Stomach (tissue), 9 donors: Measurements from ENCODE around the gene COX18. TPM values are rescaled to one million over a fixed set of nuclear protein-coding genes. Genes with fewer than 3 reads are reported as not detected.

ENCODE experiments used
- DNase-seq, 2 donors: peaks; one replicate each; pipeline versions ENCODE4 v3.0.0 to v3.0.0-alpha.2; 2013 to 2019
- H3K27ac ChIP-seq, 5 donors: fragments of 200-600 bp in 4 of 5; sonication (generic) in 4 of 5; one replicate each; pipeline ENCODE4 v1.5.1; 2013 to 2019; ENCODE audit warnings: mild to moderate bottlenecking in 1 of 5, moderate library complexity in 1 of 5
- H3K27me3 ChIP-seq, 3 donors: fragments of 200-600 bp; sonication (generic); one replicate each; pipeline ENCODE4 v1.5.1; 2017 to 2019; ENCODE audit warnings: mixed run types in 1 of 3
- H3K36me3 ChIP-seq, 4 donors: fragments of 200-600 bp; sonication (generic); 1 replicate in 3 of 4; 2 replicates in 1 of 4; pipeline ENCODE4 v1.5.1; 2016 to 2019
- H3K4me1 ChIP-seq, 4 donors: fragments of 200-600 bp; sonication (generic); one replicate each; pipeline ENCODE4 v1.5.1; 2016 to 2019
- H3K4me3 ChIP-seq, 4 donors: fragments of 200-600 bp; sonication (generic) in 3 of 4; one replicate each; pipeline ENCODE4 v1.5.1; 2016 to 2019; ENCODE audit warnings: mild to moderate bottlenecking in 1 of 4
- H3K9me3 ChIP-seq, 4 donors: fragments of 200-600 bp; sonication (generic); one replicate each; pipeline ENCODE4 v1.5.1; 2016 to 2019
- EP300 ChIP-seq: sonication (generic); formaldehyde crosslinking; IDR thresholded peaks from one replicate; pipeline ENCODE4 v1.6.1; 2017; ENCODE audit warnings: antibody characterized with exemption
- POLR2A ChIP-seq, 4 donors: fragments of 450-650 bp; IDR thresholded peaks; one replicate each; pipeline ENCODE4 v1.6.1; 2016; ENCODE audit warnings: antibody characterized with exemption in 4 of 4, control low read depth in 2 of 4, mild to moderate bottlenecking in 1 of 4, moderate library complexity in 1 of 4
- POLR2AphosphoS5 ChIP-seq, 3 donors: sonication (generic); formaldehyde crosslinking; IDR thresholded peaks; one replicate each; pipeline ENCODE4 v1.6.1; 2016; ENCODE audit warnings: antibody characterized with exemption in 3 of 3
- WGBS, 5 donors: extraction: QIAGEN DNeasy Blood & Tissue Kit in 3 of 5; methylation state at CpG; one replicate each; pipeline versions ENCODE4 v1.1.5 to v1.1.7; 2013 to 2018; 5-methylcytosine and 5-hydroxymethylcytosine counted together
- intact Hi-C: fragments of 100-400 bp; cut with DNase I; formaldehyde crosslinking; loops from one replicate; pipeline ENCODE4 v1.15.1; 2023; ENCODE audit warnings: low total_unique reads
- polyA plus RNA-seq, 3 donors: library from polyadenylated mRNA; stranded (reverse); fragments of 200-250 nt; gene quantifications; one replicate each; pipeline ENCODE4 v1.2.3, GENCODE V29; 2013
- small RNA-seq, 4 donors: library from RNA; depleted of rRNA; stranded (forward); fragments of <200 nt; gene quantifications; one replicate each; pipeline ENCODE3, GENCODE V24; 2016
- total RNA-seq, 5 donors: library from RNA; depleted of rRNA; stranded (reverse); fragments of >200 nt; gene quantifications; one replicate each; pipeline versions ENCODE4 v1.1.0 to v1.2.3, GENCODE V29; 2014 to 2016
- TF ChIP-seq, protein P1 (sequence below), 7 experiments: fragments of 450-650 bp in 4 of 7; fragments of 200-600 bp in 3 of 7; sonication (generic) in 3 of 7; IDR thresholded peaks; one replicate each; pipeline ENCODE4 v1.5.1; 2016 to 2019; ENCODE audit warnings: antibody characterized with exemption in 7 of 7, control low read depth in 2 of 7, mild to moderate bottlenecking in 1 of 7
- donor health status: healthy with polysubstance abuse.
- donor health status: Bipolar disorder and iron deficiency.
- donor health status: healthy.

COX18 gene
- total and polyA plus RNA-seq, 8 donors, result 2.3 to 26.8 (median 8.0) TPM

DNA sequence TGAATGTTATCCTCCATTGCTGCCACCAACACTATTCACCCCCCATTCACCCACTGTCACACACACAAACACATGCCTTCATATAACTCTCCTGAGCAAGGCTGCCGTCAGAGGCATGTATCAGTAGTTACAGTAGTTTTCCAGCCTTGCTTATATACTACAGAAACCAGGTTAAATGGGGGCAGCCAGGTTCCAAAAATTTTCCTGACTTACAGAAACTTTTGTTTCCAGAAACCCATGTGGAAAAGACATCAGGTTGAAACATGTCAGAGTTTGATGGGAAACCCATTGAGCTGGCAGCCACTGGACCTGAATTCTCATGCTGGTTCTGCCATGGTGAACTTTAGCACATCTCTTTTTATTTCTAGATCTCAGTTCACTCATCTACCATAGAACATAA lies 64.0 kb downstream of the COX18 start:
- H3K36me3 ChIP-seq, result no peaks in the 10 kb centered on the region
- no peaks in the 10 kb centered on the region for H3K27me3 ChIP-seq
- no peak overlapping the region for H3K27ac ChIP-seq
- no peak for DNase-seq
- 63 to 82% (median 71%) methylated on average over 1 of the region's 1 CpG for WGBS, 5 donors
- H3K9me3 ChIP-seq, result no peaks in the 10 kb centered on the region
- intact Hi-C loops, result no loop called here
- H3K4me3 ChIP-seq, result no peak overlapping the region
- H3K4me1 ChIP-seq, result no peaks in the 10 kb centered on the region
- TF ChIP-seq POLR2A (IDR thresholded peaks at IDR 0.05) (no peak), EP300 (no peak), POLR2AphosphoS5 (IDR thresholded peaks at IDR 0.05) (no peak)
- TF ChIP-seq, protein P1, sequence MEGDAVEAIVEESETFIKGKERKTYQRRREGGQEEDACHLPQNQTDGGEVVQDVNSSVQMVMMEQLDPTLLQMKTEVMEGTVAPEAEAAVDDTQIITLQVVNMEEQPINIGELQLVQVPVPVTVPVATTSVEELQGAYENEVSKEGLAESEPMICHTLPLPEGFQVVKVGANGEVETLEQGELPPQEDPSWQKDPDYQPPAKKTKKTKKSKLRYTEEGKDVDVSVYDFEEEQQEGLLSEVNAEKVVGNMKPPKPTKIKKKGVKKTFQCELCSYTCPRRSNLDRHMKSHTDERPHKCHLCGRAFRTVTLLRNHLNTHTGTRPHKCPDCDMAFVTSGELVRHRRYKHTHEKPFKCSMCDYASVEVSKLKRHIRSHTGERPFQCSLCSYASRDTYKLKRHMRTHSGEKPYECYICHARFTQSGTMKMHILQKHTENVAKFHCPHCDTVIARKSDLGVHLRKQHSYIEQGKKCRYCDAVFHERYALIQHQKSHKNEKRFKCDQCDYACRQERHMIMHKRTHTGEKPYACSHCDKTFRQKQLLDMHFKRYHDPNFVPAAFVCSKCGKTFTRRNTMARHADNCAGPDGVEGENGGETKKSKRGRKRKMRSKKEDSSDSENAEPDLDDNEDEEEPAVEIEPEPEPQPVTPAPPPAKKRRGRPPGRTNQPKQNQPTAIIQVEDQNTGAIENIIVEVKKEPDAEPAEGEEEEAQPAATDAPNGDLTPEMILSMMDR (IDR thresholded peaks at IDR 0.05), result no peak

Small RNA genes lying within 50 kb of the gene (small RNA-seq; reads per million reads assigned to genes)
- gene RNU6ATAC5P, result 0 reads per million in 4 donors

Other genes starting within 250 kb of the COX18 start
- 100 to 1,000 TPM in 1 of 5 donors, 10 to 100 TPM in 4; 47.3 to 128 (median 69.9) TPM for gene ANKRD17, start 189.1 kb upstream of the COX18 start, total RNA-seq
- gene ANKRD17, start 189.1 kb upstream of the COX18 start, polyA plus RNA-seq, result 10 to 100 TPM in 1 of 3 donors, 1 to 10 TPM in 2; 6.9 to 31.8 (median 9.3) TPM